Measurements from ENCODE around the gene DNAJA3.
A peak's percentile ranks its signal among the peaks of the same experiment; 100 is the strongest.

The DNAJA3 gene

GRCh38 chr16:4481526-4481925, 55.9 kb downstream of the DNAJA3 start:
- peak; percentile 7 for DNase-seq

- DNase-seq: no peak
These were observed 56.3 kb downstream of the DNAJA3 start for GRCh38 chr16:4481963-4482362.

- DNase-seq: no peak
These were observed 60.6 kb downstream of the DNAJA3 start for GRCh38 chr16:4486126-4486893.

- peak; percentile 15 for DNase-seq
These were observed 62.4 kb downstream of the DNAJA3 start for GRCh38 chr16:4487955-4488498.

GRCh38 chr16:4488499-4488967, 62.9 kb downstream of the DNAJA3 start:
- no peak for DNase-seq

- no peak for DNase-seq
These were observed 63.4 kb downstream of the DNAJA3 start for GRCh38 chr16:4489030-4489429.

- no peak for DNase-seq
These were observed 66.2 kb downstream of the DNAJA3 start for GRCh38 chr16:4491898-4492297.

GRCh38 chr16:4494746-4495490, 69.2 kb downstream of the DNAJA3 start:
- no peak for DNase-seq

GRCh38 chr16:4495766-4496165, 70.1 kb downstream of the DNAJA3 start:
- no peak for DNase-seq

- no peak for DNase-seq
These were observed 70.6 kb downstream of the DNAJA3 start for GRCh38 chr16:4496305-4496704.

GRCh38 chr16:4498546-4499195, 73.0 kb downstream of the DNAJA3 start:
- DNase-seq: no peak

GRCh38 chr16:4499196-4499555, 73.5 kb downstream of the DNAJA3 start:
- DNase-seq: no peak

- no peak for DNase-seq
These were observed 74.6 kb downstream of the DNAJA3 start for GRCh38 chr16:4500272-4500671.

GRCh38 chr16:4501071-4501478, 75.4 kb downstream of the DNAJA3 start:
- no peak for DNase-seq

- DNase-seq: no peak
These were observed 79.9 kb downstream of the DNAJA3 start for GRCh38 chr16:4505356-4506147.

Measured in DMS79 treated with DMSO at 0.1 percent for 48 hours (cell line).